Activated CD4-positive, alpha-beta memory T cell treated with anti-CD3 and anti-CD28 coated beads for 36 hours (primary cell): ENCODE measurements around the gene HDDC3. TPM values are rescaled to one million over a fixed set of nuclear protein-coding genes. Genes with fewer than 3 reads are reported as not detected.
"Not testable (repeated sequence)": the region's sequence is repeated elsewhere in the genome, so short reads cannot be mapped to it uniquely, and the experiment has no call there.

Experiments used
- CTCF ChIA-PET: fragments of 350-600 bp; sonication (Branson Sonifier 250); formaldehyde crosslinking; loops from one replicate; lab custom pipeline; 2021; ENCODE audit warnings: antibody characterized with exemption, inconsistent platforms; lab: Charles Lee
- POLR2A ChIA-PET: fragments of 350-600 bp; sonication (Branson Sonifier 250); formaldehyde crosslinking; loops from one replicate; lab custom pipeline; 2021; ENCODE audit warnings: antibody characterized with exemption; lab: Charles Lee
- DNase-seq: peaks from one replicate; pipeline ENCODE4 v3.0.0-alpha.2; 2020
- H3K27ac Mint-ChIP-seq: one replicate; pipeline ENCODE4 v1.8.0; 2021; ENCODE audit warnings: mixed read lengths
- H3K27me3 Mint-ChIP-seq: one replicate; pipeline ENCODE4 v1.8.0; 2021; ENCODE audit warnings: mixed read lengths
- H3K36me3 Mint-ChIP-seq: one replicate; pipeline ENCODE4 v1.8.0; 2021; ENCODE audit warnings: mixed read lengths
- H3K4me1 Mint-ChIP-seq: one replicate; pipeline ENCODE4 v1.8.0; 2021; ENCODE audit warnings: low read depth, mixed read lengths
- H3K4me3 Mint-ChIP-seq: one replicate; pipeline ENCODE4 v1.8.0; 2021; ENCODE audit warnings: mild to moderate bottlenecking, mixed read lengths
- H3K9me3 Mint-ChIP-seq: one replicate; pipeline ENCODE4 v1.8.0; 2021; ENCODE audit warnings: mixed read lengths
- intact Hi-C: fragments of 100-400 bp; cut with micrococcal nuclease; formaldehyde crosslinking; loops from one replicate; pipeline ENCODE4 v1.15.1; 2023
- total RNA-seq, 2 experiments: library from RNA; stranded (reverse); gene quantifications; one replicate each; pipeline ENCODE4 v1.2.3, GENCODE V29; 2021

Gene HDDC3
- total RNA-seq, 2 experiments from 2014 or later = 45.0 to 45.8 TPM

GRCh38 chr15:90915808-90916440 lies 16.4 kb downstream of the HDDC3 start:
- Mint-ChIP-seq H3K9me3 (no peaks in the 10 kb centered on the region), H3K4me3 (no peak overlapping the region), H3K27ac (no peak overlapping the region), H3K36me3 (peaks cover 64% of the 10 kb centered on the region), H3K4me1 (no peaks in the 10 kb centered on the region), H3K27me3 (no peaks in the 10 kb centered on the region)
- intact Hi-C loops = no loop called here
- ChIA-PET POLR2A (no interaction called here), CTCF (interaction anchor here (1.8 kb wide), 1 partner anchor 16 kb away, joined by 5 read pairs; the partner anchor contains the start of gene HDDC3)
- DNase-seq = no peak

GRCh38 chr15:90915216-90915807 lies 17.0 kb downstream of the HDDC3 start:
- H3K9me3 Mint-ChIP-seq = no peaks in the 10 kb centered on the region
- H3K27ac Mint-ChIP-seq = no peak overlapping the region
- peaks cover 63% of the 10 kb centered on the region for H3K36me3 Mint-ChIP-seq
- H3K4me3 Mint-ChIP-seq = no peak overlapping the region
- CTCF ChIA-PET = interaction anchor here (1.8 kb wide), 1 partner anchor 17 kb away, joined by 5 read pairs; the partner anchor contains the start of gene HDDC3
- intact Hi-C loops = no loop called here
- no peaks in the 10 kb centered on the region for H3K4me1 Mint-ChIP-seq
- POLR2A ChIA-PET = no interaction called here
- H3K27me3 Mint-ChIP-seq = no peaks in the 10 kb centered on the region
- no peak for DNase-seq

- no peaks in the 10 kb centered on the region for H3K4me1 Mint-ChIP-seq
- H3K27me3 Mint-ChIP-seq = no peaks in the 10 kb centered on the region
- H3K4me3 Mint-ChIP-seq = no peak overlapping the region
- H3K36me3 Mint-ChIP-seq = peaks cover 56% of the 10 kb centered on the region
- DNase-seq = no peak
- CTCF ChIA-PET = interaction anchor here (0.7 to 1.8 kb wide), 4 partner anchors 12 to 42 kb away, joined by 3 to 5 read pairs (median 4); partner anchors contain the start of genes HDDC3 and MAN2A2
- no peak overlapping the region for H3K27ac Mint-ChIP-seq
- POLR2A ChIA-PET = interaction anchor here (0.6 to 0.7 kb wide), 2 partner anchors 25 to 471 kb away, joined by 3 read pairs; no protein-coding TSS in a partner anchor
- intact Hi-C loops = no loop called here
- H3K9me3 Mint-ChIP-seq = no peaks in the 10 kb centered on the region
Measured at GRCh38 chr15:90914305-90915080, 17.9 kb downstream of the HDDC3 start.

- H3K36me3 Mint-ChIP-seq = peaks cover 55% of the 10 kb centered on the region
- intact Hi-C loops = no loop called here
- no peak overlapping the region for H3K4me3 Mint-ChIP-seq
- POLR2A ChIA-PET = interaction anchor here (0.7 kb wide), 1 partner anchor 24 kb away, joined by 3 read pairs; no protein-coding TSS in a partner anchor
- H3K9me3 Mint-ChIP-seq = no peaks in the 10 kb centered on the region
- no peaks in the 10 kb centered on the region for H3K4me1 Mint-ChIP-seq
- H3K27me3 Mint-ChIP-seq = no peaks in the 10 kb centered on the region
- no peak for DNase-seq
- CTCF ChIA-PET = interaction anchor here (0.7 to 1.5 kb wide), 3 partner anchors 11 to 43 kb away, joined by 3 to 5 read pairs (median 4); partner anchors contain the start of gene MAN2A2
- no peak overlapping the region for H3K27ac Mint-ChIP-seq
Measured at GRCh38 chr15:90913398-90913944, 18.9 kb downstream of the HDDC3 start.

DNA sequence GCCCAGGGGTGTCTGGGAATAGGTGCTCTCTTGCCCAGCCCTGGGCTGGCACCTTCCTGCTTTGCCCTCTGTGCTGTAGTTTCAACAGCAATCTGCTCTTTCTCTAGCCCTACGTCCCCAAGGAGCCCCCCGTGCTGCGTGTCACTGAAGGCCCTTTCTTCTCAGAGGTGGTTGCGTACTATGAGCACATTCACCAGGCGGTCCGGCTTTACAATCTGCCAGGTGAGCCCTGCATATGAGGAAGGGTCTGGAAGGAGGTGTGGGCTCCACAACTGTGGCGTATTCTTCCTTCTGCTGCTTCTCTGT lies 19.6 kb downstream of the HDDC3 start:
- ChIA-PET POLR2A (no interaction called here), CTCF (no interaction called here)
- intact Hi-C loops = no loop called here
- Mint-ChIP-seq H3K4me3 (no peak overlapping the region), H3K4me1 (no peaks in the 10 kb centered on the region), H3K9me3 (no peaks in the 10 kb centered on the region), H3K27ac (no peak overlapping the region), H3K36me3 (peaks cover 54% of the 10 kb centered on the region), H3K27me3 (no peaks in the 10 kb centered on the region)
- no peak for DNase-seq

- DNase-seq = no peak
- Mint-ChIP-seq H3K4me3 (no peak overlapping the region), H3K9me3 (no peaks in the 10 kb centered on the region), H3K27ac (no peak overlapping the region), H3K27me3 (no peaks in the 10 kb centered on the region), H3K36me3 (peaks cover 54% of the 10 kb centered on the region), H3K4me1 (no peaks in the 10 kb centered on the region)
- ChIA-PET POLR2A (no interaction called here), CTCF (interaction anchor here (1.1 kb wide), 1 partner anchor 26 kb away, joined by 3 read pairs; no protein-coding TSS in a partner anchor)
- intact Hi-C loops = no loop called here
Measured at GRCh38 chr15:90911906-90912769, 20.2 kb downstream of the HDDC3 start.

DNA sequence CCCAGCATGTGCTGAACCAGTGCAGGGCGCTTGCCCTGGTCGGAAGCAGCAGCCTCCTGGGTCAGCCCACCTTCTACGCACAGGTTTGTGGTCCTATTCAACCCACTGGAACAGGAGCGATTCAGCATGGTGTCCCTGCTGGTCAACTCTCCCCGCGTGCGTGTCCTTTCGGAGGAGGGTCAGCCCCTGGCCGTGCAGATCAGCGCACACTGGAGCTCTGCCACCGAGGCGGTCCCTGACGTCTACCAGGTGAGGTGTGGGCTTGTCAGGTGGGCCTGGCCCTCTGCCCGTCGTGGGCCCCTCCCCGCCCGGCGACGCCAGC lies 21.1 kb downstream of the HDDC3 start:
- Mint-ChIP-seq H3K4me3 (no peak overlapping the region), H3K27ac (no peak overlapping the region), H3K27me3 (no peaks in the 10 kb centered on the region), H3K4me1 (no peaks in the 10 kb centered on the region), H3K36me3 (peaks cover 56% of the 10 kb centered on the region), H3K9me3 (no peaks in the 10 kb centered on the region)
- CTCF ChIA-PET = interaction anchor here (1.1 kb wide), 1 partner anchor 25 kb away, joined by 3 read pairs; no protein-coding TSS in a partner anchor
- DNase-seq = no peak
- intact Hi-C loops = no loop called here
- POLR2A ChIA-PET = no interaction called here

DNA sequence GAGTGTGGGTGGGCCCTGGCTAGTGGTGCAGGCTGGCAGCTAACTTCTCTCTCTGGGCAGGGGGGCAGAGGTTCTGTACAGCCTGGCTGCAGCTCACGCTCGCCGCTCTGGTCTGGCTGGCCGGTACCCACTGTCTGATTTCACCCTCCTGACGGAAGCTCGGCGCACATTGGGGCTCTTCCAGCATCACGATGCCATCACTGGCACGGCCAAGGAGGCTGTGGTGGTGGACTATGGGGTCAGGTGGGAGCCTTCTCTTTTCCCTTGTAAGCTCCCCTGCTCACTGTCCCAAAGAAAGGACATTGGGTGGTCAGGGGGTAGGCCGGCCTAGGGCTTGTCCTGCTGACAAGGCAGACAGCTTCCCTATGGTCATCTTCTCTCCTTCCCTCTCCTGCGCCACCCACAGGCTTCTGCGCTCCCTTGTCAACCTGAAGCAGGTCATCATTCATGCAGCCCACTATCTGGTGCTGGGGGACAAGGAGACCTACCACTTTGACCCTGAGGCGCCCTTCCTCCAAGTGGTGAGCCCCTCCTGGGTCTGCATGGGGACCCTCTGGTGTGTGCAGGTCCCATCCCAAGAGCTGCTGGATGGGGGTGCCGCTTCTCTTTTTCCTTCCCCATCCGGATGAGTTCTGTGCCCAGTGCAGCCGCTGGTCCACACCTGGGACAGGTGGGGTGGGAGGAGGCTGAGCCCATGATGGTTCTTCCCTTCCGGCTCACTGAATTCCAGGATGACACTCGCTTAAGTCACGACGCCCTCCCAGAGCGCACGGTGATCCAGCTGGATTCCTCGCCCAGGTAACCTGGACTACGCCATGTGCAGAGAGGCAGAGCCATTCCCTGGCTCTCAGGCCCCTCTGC lies 21.7 kb downstream of the HDDC3 start:
- H3K27ac Mint-ChIP-seq = no peak overlapping the region
- POLR2A ChIA-PET = no interaction called here
- peaks cover 61% of the 10 kb centered on the region for H3K36me3 Mint-ChIP-seq

DNA sequence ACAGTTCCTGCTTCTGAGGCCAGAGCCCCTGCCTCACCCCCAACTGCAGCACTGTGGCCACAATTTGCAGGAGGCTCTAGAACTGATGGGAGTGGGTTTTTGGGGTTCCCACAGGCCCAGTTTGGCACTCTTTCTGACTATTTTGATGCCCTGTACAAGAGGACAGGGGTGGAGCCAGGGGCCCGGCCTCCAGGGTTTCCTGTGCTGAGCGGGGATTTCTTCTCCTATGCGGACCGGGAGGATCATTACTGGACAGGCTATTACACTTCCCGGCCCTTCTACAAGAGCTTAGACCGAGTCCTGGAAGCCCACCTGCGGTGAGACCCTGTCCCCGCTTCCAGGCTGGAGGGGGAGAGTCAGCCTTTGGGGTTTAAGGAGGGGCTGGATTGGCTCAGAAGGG lies 22.4 kb downstream of the HDDC3 start:
- no peak overlapping the region for H3K4me3 Mint-ChIP-seq
- peaks cover 5% of the 10 kb centered on the region for H3K4me1 Mint-ChIP-seq
- no peaks in the 10 kb centered on the region for H3K27me3 Mint-ChIP-seq
- ChIA-PET CTCF (interaction anchor here (1.1 kb wide), 1 partner anchor 24 kb away, joined by 5 read pairs; no protein-coding TSS in a partner anchor), POLR2A (no interaction called here)
- H3K27ac Mint-ChIP-seq = no peak overlapping the region
- H3K36me3 Mint-ChIP-seq = peaks cover 61% of the 10 kb centered on the region
- intact Hi-C loops = no loop called here
- no peak for DNase-seq
- no peaks in the 10 kb centered on the region for H3K9me3 Mint-ChIP-seq

More for the DNA sequence above, 21.7 kb downstream of the HDDC3 start:
- no peak for DNase-seq
- Mint-ChIP-seq H3K27me3 (no peaks in the 10 kb centered on the region), H3K9me3 (no peaks in the 10 kb centered on the region), H3K4me1 (no peaks in the 10 kb centered on the region), H3K4me3 (no peak overlapping the region)
- CTCF ChIA-PET = interaction anchor here (1.1 kb wide), 2 partner anchors 24 kb away, joined by 3 to 5 read pairs; no protein-coding TSS in a partner anchor
- intact Hi-C loops = no loop called here

DNA sequence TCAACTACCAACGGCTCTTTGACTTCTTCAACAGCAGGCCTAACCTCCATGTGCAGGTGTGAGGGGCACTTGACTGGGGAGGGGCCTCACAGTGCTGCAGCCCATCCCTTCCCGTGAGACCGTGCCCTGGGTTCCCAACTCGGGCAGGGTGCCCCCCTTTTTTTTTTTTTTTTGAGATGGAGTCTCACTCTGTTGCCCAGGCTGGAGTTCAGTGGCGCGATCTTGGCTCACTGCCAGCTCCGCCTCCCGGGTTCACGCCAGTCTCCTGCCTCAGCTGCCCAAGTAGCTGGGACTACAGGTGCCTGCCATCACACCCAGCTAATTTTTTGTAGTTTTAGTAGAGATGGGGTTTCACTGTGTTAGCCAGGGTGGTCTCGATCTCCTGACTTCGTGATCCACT lies 22.9 kb downstream of the HDDC3 start:
- peaks cover 61% of the 10 kb centered on the region for H3K36me3 Mint-ChIP-seq
- CTCF ChIA-PET = interaction anchor here (1.1 kb wide), 1 partner anchor 23 kb away, joined by 5 read pairs; no protein-coding TSS in a partner anchor
- POLR2A ChIA-PET, H3K4me1 Mint-ChIP-seq, H3K9me3 Mint-ChIP-seq, H3K4me3 Mint-ChIP-seq, H3K27me3 Mint-ChIP-seq, H3K27ac Mint-ChIP-seq, intact Hi-C loops, DNase-seq: not testable (repeated sequence)
